ENCODE measurements around the gene RNF215.

RNF215 gene

DNA sequence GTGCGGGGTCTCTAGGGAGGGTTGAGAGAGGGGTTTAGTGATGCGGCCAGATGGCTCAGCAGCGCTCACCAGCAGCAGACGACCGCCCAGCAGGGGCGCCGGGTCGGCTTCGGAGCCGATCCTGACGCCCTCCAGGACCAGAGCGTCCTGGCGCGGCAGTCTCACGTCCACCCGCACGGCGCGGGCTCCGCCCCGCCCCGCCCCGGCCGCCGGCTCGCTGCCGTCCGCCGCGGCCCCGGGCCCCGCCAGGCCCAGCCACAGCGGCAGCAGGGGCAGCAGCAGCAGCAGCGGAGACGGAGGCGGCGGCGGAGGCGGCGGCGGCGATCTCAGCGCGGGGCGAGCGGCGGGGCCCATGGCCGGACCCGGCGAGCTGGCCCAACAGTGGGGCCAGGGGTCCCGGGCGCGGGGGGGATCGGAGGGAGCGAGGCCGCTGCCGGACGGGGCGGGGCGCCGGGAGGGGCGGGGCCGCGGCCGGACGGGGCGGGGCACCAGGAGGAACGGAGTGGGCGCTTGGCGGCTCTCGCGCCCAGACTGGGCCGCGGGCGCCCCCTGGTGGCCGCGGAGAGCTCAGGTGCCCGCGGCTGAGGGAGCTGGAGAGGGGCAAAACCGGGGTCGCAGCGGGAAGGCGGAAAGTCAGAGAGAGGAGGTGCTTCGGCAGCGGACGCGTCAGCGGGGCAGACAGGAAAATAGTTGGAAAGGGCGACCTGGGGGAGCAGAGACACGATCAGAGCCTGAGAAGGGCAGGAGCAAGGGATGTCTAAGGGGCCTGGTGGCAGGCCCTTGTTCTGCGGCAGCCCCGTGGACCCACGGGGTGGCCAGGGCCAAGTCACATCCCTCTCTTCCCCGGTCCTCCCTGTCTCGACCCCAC lies at the start of gene RNF215:
RNF215 (minus strand) TSS at position 452 of the 868 bp plus-strand sequence; CDS start at position 354, 98 bp downstream.
- DNase-seq, result peak; percentile 75

DNA sequence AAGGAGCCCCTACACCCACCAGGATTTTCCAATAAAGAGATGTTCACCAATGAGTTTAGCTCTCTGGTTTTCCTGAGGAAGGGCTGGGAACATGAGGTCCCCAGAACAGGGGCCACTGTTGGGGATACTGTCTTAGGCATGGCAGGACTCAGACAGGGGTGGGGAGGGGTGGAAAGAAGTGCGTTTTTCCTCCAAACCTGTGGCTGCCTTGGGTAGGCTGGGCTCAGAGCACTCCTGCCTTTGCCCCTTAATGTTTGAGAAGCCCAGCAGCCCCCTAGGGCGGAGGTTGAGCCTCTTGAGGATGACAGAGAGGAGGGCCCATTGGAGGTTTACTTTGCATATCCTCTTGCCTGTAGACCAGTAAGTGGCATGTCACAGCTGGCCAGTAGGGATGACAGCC lies 49.0 kb upstream of the RNF215 start:
- no peak for DNase-seq

DNA sequence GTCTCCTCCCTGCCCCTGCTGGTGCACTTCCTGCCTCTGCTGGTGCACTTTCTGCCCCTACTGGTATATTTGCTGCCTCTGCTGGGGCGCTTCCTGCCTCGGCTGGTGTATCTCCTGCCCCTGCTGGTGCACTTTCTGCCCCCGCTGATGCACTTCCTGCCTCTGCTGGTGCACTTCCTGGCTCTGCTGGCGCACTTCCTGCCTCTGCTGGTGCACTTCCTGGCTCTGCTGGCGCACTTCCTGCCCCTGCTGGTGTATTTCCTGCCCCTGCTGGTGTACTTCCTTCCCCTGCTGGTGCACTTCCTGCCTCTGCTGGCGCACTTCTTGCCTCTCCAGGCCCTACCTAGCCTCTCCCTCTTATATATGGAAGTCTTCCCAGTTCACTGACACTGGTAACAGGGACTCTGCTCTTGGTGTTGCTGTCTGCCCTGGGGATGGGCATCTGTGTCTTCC lies 48.5 kb upstream of the RNF215 start:
- no peak for DNase-seq

DNA sequence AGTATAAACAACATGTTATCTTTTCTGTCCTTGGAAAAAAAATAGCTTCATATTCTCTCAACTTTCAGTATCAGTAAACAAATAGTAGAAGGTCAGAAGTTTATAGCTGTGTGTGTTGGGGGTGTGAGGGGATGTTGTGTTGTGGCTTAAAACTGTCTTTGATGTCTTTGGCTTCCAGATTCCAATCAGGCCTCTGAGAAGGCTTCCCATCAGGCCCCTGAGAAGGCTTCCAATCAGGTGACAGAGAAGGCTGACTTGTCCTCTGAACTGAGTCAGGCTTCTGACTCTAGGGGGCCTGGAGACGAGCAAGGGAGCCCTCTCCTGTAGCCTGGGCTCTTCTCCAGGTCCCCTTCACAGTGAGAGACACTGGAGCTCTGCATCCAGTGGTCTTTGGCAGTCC lies 47.6 kb upstream of the RNF215 start:
- DNase-seq, result no peak

DNA sequence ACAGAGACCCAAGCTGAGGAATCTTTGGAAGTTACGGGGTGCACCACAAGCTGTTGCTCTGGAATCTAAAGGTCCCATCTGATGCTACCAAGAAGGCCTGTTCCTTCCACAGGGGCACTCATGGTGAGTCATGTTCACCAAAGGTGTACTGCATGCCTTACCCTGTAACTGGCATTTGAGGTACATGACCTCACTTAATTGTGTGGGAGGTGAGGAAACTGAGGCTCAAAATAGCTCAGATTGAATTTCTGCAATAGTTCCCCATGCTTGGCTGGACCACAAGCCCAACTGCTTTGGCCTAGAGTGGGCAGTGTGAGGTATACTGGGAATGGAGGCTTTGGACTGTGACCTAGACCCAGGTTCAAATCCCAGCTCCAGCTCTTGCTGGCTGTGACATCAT lies 46.6 kb upstream of the RNF215 start:
- no peak for DNase-seq

DNA sequence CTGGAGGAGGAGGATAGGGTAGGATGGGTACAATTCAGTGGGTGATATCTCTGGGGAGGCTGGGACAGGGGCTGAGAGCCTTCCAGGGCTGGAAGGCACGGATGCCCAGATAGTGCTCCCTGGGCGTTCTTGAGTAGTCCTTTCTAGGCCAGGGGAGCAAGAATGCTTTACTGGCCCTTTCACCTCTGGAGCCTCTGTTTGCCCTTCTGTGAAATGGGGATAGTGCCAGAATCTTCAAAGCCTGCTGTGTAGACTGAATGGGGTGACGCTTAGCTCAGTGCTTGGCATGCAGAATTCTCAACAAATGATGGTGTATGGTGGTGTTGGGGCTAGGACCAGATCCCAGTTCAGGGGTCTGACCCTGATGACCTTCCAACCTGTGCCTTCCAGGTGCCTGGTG lies 46.0 kb upstream of the RNF215 start:
- DNase-seq, result no peak

DNA sequence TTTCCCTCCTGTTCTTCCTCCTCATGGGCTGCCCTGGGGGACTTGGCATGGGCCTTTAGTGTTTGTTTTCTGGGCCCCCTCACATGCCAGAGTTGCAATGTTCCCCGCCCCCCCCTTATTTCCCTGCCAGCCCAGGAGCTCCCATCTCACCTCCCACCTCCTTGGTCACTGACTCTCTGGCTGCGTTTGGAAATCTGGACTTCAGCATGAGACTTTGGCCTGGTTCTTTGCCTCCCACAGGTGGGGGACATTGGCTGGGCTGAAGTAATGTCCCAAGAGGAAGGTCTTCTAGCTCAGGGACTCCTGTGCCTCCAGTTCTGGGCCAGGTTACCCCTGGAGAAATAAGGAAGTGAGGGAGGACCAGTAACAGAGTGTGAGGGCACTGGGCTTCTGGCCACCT lies 45.3 kb upstream of the RNF215 start:
- no peak for DNase-seq

DNA sequence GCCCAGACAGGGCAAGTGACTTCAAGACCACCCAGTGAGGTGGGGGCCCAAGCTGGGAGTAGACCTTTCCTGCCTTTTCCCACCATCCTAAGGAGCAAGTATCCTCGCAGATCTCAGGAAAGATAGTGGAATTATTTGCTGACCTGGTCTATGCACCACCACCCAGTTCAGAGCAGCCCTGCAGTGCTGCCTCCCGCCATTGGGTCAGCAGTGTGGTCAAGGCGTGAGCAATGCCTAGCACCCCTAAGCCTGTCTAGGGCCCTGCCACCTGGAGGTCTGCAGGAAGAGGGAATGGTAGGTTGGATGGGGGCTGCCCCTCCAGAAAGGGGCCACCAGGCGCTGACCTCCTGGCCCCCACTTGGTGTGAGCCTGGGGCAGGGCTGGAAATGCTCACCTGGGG lies 44.9 kb upstream of the RNF215 start:
- no peak for DNase-seq

DNA sequence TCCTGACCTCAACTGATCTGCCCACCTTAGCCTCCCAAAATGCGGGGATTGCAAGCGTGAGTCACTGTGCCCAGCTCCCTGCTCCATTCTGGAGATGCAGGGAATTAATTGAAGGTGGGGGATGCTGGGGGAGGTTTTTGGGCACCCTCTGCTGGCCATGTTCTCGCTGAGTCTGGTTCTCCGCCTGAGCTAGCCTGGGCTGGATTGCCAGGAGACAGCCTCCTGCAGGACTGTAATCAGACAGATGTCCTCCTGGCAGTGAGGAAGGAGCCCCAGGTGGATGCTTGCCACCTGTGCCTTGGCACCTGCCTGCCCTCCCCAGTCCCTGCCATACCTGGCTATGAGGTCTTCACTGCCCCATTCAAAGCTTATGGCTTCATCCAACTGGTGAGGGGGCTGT lies 43.7 kb upstream of the RNF215 start:
- DNase-seq, result no peak

DNA sequence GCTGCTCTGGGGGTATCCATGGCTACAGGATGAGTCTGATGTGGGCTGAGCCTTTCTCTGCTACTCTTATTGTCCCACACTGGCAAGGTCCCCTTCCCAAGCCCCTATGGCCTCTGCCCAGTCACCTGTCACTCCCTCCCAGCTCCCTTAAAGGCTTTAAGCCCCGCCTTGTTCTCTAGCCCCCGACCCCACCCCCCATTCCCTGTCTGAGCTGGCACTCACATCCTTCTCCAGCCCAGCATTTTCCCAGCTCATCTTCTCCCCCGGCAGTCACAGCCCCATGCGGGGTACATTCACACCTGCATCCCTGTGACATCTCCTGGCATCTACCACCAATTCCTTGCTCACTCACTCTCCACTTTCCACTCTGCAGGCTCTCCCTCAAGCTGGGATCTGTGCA lies 42.7 kb upstream of the RNF215 start:
- DNase-seq, result no peak

DNA sequence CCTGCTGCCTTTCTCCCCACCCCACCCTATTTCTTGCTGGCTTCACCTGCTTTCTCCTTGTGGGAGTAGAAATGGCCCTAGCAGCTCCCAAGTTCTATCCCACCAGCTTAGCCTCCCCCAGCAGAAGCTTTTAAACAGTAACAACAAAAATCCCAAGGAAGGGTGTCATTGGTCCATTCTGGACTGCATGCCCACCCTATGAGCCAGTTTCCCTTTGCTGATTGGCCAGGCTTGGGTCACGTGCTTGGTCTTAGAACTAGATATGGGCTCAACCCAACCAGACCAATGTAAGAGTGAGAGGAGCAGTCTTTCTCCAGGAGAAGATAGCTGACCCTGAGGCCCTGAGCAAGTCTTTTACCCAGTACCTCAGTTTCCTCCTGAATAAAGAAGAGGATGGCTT lies 40.7 kb upstream of the RNF215 start:
- no peak for DNase-seq

DNA sequence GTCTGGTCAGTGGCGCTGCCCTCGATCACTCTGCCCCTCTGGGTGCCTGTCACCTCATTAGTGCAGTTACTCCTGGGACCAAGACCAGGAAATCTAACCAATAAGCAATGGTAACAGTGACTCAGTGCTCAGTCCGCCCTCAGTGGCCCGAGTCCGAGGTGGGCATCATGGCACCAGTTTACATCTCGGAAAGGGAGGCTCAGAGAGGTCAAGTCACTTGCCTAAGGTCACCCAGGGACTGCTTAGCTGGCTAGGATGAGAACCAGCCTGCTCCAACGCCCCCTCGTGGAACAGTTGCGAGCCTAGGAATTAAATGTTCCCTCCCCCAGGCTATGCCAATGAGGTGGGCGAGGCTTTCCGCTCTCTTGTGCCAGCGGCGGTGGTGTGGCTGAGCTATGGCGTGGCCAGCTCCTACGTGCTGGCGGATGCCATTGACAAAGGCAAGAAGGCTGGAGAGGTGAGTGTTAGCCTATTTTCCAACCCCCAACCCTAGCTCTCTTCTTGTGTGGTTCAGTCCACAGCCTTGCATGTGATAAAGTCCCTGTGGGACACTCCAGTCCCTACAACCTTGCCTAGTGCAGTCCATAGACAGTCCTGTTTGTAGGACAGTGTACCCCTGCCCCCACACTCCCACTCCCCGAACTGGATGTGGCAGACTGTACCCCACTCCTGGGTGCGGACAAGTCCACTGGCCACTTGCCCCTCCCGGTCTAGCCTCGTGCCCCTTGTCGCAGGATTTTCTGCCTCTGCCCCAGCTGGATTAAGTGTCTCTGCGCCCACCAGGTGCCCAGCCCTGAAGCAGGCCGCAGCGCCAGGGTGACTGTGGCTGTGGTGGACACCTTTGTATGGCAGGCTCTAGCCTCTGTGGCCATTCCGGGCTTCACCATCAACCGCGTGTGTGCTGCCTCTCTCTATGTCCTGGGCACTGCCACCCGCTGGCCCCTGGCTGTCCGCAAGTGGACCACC lies 39.5 kb upstream of the RNF215 start:
- peak; percentile 59 for DNase-seq

DNA sequence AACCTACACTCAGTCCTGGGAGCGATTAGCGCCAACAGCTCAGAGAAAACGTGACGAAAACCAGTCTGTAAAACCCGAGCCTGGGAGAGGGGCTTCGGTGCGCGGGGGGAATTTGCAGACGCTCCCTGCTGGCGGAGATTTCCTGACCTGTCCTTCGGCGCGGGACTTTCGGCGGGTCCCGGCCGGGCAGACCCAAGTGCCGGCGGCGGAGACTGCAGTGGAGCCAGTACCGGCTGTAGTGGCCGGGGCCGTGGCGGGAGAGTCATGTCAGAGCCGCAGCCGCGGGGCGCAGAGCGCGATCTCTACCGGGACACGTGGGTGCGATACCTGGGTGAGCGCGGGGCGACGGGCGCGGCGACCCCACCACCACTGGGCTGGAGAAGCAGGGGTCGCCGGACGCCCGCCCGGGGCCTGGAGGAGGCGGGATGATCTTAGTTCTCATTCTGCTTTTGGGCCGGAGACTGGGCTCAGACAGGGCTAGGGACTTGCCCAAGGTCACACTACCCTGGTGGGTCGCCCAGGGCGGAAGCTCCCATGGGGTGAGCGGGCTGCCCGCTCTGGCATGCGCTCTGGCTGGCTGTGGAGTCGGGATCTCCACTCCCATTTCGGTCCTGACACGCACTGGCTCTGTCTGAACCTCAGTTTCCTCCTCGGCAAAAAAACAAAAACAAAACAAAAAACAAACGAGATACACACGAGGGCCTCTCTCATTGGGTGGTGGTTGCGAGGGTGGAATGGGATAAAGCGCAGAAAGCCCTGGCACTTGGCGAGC lies 38.6 kb upstream of the RNF215 start, which contains the start of gene MTFP1:
MTFP1 (plus strand) TSS at position 153 of the 772 bp plus-strand sequence; CDS start at position 265, 112 bp downstream.
- DNase-seq, result peak; percentile 67

DNA sequence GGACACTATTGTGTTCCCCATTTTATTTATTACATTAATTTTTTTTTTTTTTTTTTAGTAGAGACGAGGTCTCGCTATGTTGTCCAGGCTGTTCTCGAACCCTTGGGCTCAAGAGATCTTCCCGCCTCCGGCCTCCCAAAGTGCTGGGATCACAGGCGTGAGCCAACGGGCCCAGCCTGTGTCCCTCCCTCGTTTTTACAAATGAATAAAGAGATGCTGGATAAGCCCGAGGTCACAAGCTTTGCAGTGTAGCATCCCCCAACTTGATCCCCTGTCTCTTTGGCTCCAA lies 38.1 kb upstream of the RNF215 start:
- no peak for DNase-seq

DNA sequence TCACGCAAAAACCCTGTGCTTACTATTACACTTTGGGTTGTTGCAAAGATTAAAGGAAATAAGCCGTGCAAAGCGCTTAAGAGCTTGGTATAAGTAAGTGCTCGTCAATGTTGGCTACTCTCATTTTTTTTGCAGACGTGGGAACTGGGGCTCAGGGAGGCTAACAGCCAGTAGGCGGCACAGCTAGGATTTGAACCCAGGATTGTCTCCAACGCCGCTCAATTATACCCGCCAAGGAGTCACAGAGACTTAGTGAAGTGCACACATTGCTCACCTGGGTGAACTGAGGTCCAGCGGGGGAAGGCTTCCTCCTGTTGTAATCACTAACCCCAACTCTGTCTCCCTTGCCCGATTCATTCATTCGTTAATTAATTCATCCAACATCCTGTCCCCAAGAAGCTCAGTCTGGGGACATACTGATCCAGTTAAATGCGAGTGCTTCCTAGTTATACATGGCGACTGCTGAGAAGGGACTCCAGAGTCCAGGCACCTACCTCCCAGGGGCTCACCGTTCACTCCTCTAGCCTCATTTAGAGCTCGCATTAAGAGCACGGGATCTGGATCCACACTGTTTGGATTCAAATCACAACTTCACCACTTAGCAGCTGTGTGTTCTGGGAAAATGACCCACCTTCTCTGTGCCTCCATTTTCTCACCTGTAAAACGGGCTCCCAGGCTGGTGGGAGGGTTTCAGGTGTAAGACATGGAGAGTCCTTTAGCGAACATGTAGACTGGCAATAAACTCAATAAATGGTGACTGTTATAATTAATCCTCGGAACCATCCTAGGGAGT lies 37.5 kb upstream of the RNF215 start:
- peak; percentile 36 for DNase-seq

DNA sequence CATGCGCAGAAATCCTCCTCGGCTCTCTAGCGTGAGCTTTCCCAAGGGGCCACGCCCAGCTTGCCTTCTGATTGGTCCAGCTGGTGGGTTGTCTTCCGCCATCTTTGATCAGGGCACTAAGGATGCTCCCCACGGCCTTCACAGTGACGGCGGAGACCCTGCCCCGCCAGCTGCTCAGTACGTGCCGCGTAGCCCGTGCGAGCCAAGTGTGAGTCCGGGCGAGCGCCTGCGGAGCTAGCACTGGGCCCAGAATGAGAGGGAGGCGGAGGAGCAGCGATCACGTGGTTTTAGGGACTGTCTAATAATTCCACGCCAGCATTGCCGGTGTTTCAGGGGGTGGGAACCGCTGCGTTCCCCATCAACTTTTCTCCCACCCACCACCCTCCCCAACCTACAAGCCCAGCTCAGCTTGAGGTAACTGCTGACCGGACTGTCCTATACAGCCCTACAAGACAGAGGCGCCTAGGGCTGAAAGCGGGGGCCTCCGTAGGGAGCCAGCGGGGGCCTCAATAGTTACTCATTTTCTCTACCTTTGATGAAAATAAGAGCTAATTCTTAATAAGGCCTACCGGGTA lies 36.8 kb upstream of the RNF215 start:
- DNase-seq, result peak; percentile 100

DNA sequence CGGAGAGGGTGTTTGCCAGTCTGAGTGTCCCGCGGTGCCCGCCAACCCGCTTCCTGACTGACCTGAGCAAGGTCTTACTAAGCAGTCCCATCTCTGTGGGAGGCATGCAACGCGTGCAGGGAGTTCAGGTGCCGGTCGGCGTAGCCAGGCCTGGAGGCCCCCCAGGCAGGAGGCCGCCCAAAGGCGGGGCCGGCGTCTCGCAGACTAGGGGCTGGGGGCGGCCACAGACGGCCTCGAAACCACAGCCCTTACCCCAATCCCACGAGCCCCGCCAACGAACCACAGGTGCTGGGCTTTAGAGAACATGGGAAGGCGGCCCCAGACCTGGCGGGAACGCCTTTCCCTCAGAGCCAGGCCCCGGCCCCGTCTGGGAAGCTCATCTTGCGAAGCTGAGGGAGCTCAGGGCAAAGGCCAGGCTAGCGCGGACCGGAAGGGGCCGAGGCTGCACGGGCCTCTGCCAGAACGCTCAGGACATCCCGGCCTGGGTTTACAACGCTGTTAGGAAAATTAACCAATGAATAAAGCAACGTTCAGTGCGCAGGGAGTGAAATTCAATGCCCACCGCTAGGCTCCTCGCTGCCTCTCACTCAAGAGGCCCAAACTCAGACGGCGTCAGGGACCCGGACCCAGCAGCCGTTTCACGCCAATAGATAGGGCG lies 36.2 kb upstream of the RNF215 start:
- DNase-seq, result no peak

DNA sequence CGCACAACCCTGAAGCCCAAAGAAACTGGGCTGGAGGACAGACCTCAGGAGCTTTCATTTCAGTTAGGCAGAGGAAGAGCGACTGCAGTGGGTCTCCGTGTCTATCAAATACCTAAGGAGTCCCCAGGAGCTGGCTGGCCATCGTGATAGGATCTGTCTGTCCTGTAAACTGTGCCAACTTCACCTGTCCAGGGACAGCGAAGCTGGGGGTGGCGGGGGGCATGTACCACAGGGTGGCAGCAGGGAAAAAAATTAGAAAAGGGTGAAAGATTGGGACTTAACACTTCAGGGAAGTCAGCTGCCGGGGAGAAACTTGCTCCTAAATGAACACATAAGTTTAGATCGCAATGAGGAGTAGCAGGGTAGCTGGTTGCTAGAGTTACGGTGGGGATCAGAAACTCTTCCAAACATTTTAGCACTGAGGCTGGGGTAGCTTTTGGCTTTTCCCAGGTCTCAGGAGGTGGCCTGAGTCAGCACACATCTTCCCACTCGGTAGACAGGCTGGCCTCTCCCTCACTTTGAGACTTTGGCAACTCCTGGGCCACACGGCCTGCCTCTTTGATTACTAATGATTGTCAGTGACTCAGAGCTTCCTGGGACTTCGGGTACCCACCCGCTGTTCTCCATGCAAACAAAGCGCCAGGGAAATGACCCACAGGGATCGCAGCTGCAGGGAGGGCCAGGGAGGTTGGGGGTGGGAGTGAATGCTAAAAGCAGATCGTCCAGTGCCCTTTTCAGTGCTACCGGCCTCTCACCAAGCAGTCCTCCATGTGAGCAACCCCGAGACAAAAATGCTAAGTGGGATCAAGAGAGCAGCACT lies 35.5 kb upstream of the RNF215 start:
- peak; percentile 94 for DNase-seq

DNA sequence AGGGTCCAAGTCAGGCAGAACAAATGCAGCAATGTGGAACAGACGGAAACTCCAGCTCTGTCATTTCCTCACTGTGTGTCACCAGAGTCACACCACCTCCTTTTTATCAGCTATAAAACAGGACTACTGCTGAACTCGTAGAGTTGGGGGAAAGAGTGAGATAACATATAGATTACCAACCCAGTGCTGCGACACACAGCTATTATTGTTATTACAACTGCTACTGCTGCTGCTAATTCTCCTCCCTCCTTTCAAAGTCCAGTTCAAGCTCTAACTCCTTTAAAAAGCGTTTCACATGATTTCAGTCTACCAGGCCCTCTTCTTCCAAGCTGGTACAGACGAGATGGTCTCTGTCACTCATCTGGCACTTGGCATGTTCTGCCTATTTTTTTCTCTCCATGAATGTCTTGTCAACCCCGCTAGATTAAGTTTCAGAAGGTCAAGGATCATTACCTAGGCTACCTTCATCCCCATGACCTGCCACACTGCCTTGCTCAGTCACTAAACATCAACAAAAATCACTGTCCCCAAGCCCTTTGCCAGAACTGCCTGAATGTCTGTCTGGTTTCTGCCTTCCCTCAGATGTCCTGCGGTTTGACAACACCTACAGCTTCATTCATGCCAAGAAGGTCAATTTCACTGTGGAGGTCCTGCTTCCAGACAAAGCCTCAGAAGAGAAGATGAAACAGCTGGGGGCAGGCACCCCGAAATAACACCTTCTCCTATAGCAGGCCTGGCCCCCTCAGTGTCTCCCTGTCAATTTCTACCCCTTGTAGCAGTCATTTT lies 34.7 kb upstream of the RNF215 start:
- DNase-seq, result no peak

All from fibroblast of upper back skin (primary cell).